MCF 10A (cell line): ENCODE results near the gene COL21A1. TPM values are rescaled to one million over a fixed set of nuclear protein-coding genes. Genes with fewer than 3 reads are reported as not detected.

Source experiments
- BruUV-seq: library from RNA; stranded (reverse); fragments of 400-500 nt; replicated peaks from 2 replicates; lab custom pipeline; 2021; lab: Mats Ljungman, UMichigan
- CTCF ChIA-PET: fragments of 300-600 bp; sonication (Branson Sonifier 250); formaldehyde crosslinking; extraction: SDS; loops from one replicate; lab custom pipeline; 2021; ENCODE audit warnings: antibody characterized with exemption, inconsistent platforms; lab: Yijun Ruan, JAX
- POLR2A ChIA-PET: fragments of 300-600, 350-650 bp; sonication (Branson Sonifier 250); formaldehyde crosslinking; extraction: SDS; loops from one replicate; lab custom pipeline; 2020; ENCODE audit warnings: antibody characterized with exemption, inconsistent platforms; lab: Yijun Ruan, JAX
- DNase-seq: peaks from one replicate; pipeline ENCODE4 v3.0.0-alpha.2; 2018; ENCODE audit not compliant: unreplicated experiment
- H3K27ac Mint-ChIP-seq: one replicate; pipeline ENCODE4 v1.8.0; 2022; ENCODE audit warnings: mild to moderate bottlenecking, low read depth, mixed read lengths; ENCODE audit not compliant: unreplicated experiment
- H3K27me3 Mint-ChIP-seq: one replicate; pipeline ENCODE4 v1.8.0; 2022; ENCODE audit warnings: mixed read lengths; ENCODE audit not compliant: insufficient read depth, unreplicated experiment
- H3K36me3 Mint-ChIP-seq: one replicate; pipeline ENCODE4 v1.8.0; 2022; ENCODE audit warnings: mild to moderate bottlenecking, moderate library complexity, mixed read lengths; ENCODE audit not compliant: insufficient read depth, unreplicated experiment
- H3K4me1 Mint-ChIP-seq: one replicate; pipeline ENCODE4 v1.8.0; 2022; ENCODE audit warnings: mixed read lengths; ENCODE audit not compliant: insufficient read depth, unreplicated experiment
- H3K4me3 Mint-ChIP-seq: one replicate; pipeline ENCODE4 v1.8.0; 2022; ENCODE audit warnings: mild to moderate bottlenecking, moderate library complexity, mixed read lengths; ENCODE audit not compliant: unreplicated experiment
- H3K9me3 Mint-ChIP-seq: one replicate; pipeline ENCODE4 v1.8.0; 2022; ENCODE audit warnings: mixed read lengths; ENCODE audit not compliant: unreplicated experiment
- CTCF ChIP-seq: fragments of 200-600 bp; IDR thresholded peaks from one replicate; pipeline ENCODE4 v1.8.0; 2022; ENCODE audit warnings: antibody characterized with exemption, mild to moderate bottlenecking; ENCODE audit not compliant: unreplicated experiment
- intact Hi-C: fragments of 100-400 bp; cut with micrococcal nuclease; formaldehyde crosslinking; loops from 2 replicates; pipeline ENCODE4 v1.14.1; 2022
- total RNA-seq: library from RNA; stranded (reverse); gene quantifications from 2 replicates; pipeline ENCODE4 v1.2.3, GENCODE V29; 2022

Gene COL21A1
- total RNA-seq, 1 experiment from 2014 or later = 1.8 TPM

- Mint-ChIP-seq H3K9me3 (no peaks in the 10 kb centered on the region), H3K27me3 (no peaks in the 10 kb centered on the region), H3K36me3 (no peaks in the 10 kb centered on the region), H3K4me1 (no peaks in the 10 kb centered on the region), H3K4me3 (no peak overlapping the region), H3K27ac (no peak overlapping the region)
- intact Hi-C loops = no loop called here
- no peak for TF ChIP-seq CTCF
- CTCF ChIA-PET = interaction anchor here (0.6 kb wide), 1 partner anchor 228 kb away, joined by 3 read pairs; no protein-coding TSS in a partner anchor
- no TSS peak for BruUV-seq
- no peak for DNase-seq
- POLR2A ChIA-PET = interaction anchor here (0.6 to 1.6 kb wide), 2 partner anchors 18 to 55 kb away, joined by 3 read pairs; no protein-coding TSS in a partner anchor
These were observed 214.6 kb downstream of the COL21A1 start for GRCh38 chr6:56032715-56033260.

GRCh38 chr6:56027865-56028264 is 219.5 kb downstream of the COL21A1 start:
- ChIA-PET POLR2A (interaction anchor here (1.0 kb wide), 1 partner anchor 9 kb away, joined by 3 read pairs; no protein-coding TSS in a partner anchor), CTCF (interaction anchor here (1.4 kb wide), 1 partner anchor 286 kb away, joined by 3 read pairs; no protein-coding TSS in a partner anchor)
- H3K9me3 Mint-ChIP-seq = no peaks in the 10 kb centered on the region
- H3K36me3 Mint-ChIP-seq = no peaks in the 10 kb centered on the region
- no peak overlapping the region for H3K27ac Mint-ChIP-seq
- intact Hi-C loops = no loop called here
- no peak for DNase-seq
- TF ChIP-seq CTCF = no peak
- BruUV-seq = no TSS peak
- peaks cover 5% of the 10 kb centered on the region for H3K4me1 Mint-ChIP-seq
- H3K4me3 Mint-ChIP-seq = no peak overlapping the region
- H3K27me3 Mint-ChIP-seq = no peaks in the 10 kb centered on the region

- no peak overlapping the region for H3K4me3 Mint-ChIP-seq
- TF ChIP-seq CTCF = no peak
- intact Hi-C loops = no loop called here
- H3K36me3 Mint-ChIP-seq = no peaks in the 10 kb centered on the region
- CTCF ChIA-PET = no interaction called here
- H3K4me1 Mint-ChIP-seq = peaks cover 5% of the 10 kb centered on the region
- H3K27me3 Mint-ChIP-seq = no peaks in the 10 kb centered on the region
- no TSS peak for BruUV-seq
- POLR2A ChIA-PET = no interaction called here
- DNase-seq = no peak
- H3K27ac Mint-ChIP-seq = no peak overlapping the region
- H3K9me3 Mint-ChIP-seq = no peaks in the 10 kb centered on the region
These were observed 220.8 kb downstream of the COL21A1 start for GRCh38 chr6:56026455-56027180.

GRCh38 chr6:56025795-56026194 is 221.6 kb downstream of the COL21A1 start:
- Mint-ChIP-seq H3K4me3 (no peak overlapping the region), H3K27ac (no peak overlapping the region), H3K4me1 (peaks cover 5% of the 10 kb centered on the region), H3K36me3 (no peaks in the 10 kb centered on the region), H3K27me3 (no peaks in the 10 kb centered on the region), H3K9me3 (no peaks in the 10 kb centered on the region)
- ChIA-PET POLR2A (interaction anchor here (0.7 to 1.0 kb wide), 2 partner anchors 16 to 238 kb away, joined by 3 to 4 read pairs; no protein-coding TSS in a partner anchor), CTCF (interaction anchor here (3.3 kb wide), 1 partner anchor 267 kb away, joined by 17 read pairs; no protein-coding TSS in a partner anchor)
- no peak for TF ChIP-seq CTCF
- BruUV-seq = no TSS peak
- intact Hi-C loops = no loop called here
- no peak for DNase-seq
